ENCODE results near the gene TRNP1. TPM values are rescaled to one million over a fixed set of nuclear protein-coding genes. Genes with fewer than 3 reads are reported as not detected.

Gene TRNP1
- total RNA-seq, 6 experiments from 2014 or later = 2.0 to 24.8 (median 6.7) TPM

GRCh38 chr1:26965213-26965612, 28.3 kb upstream of the TRNP1 start:
- H3K4me1 ChIP-seq = peaks cover 0 to 13% (median 6%) of the 10 kb centered on the region in 4 donors
- no peaks in the 10 kb centered on the region for H3K36me3 ChIP-seq
- no peaks in the 10 kb centered on the region for H3K27me3 ChIP-seq
- intact Hi-C loops (cut with DNase I) = no loop called here
- DNase-seq (peak in 1 of 3 donors; percentile 31), ATAC-seq (no peak)
- no peak overlapping the region for H3K4me3 ChIP-seq
- WGBS (ENCODE audit: insufficient coverage, low coverage, low lambda C conversion rate, missing lambda C conversion rate) = 94% methylated on average over 5 of the region's 6 CpGs
- no peaks in the 10 kb centered on the region for H3K9me3 ChIP-seq
- TF ChIP-seq, protein P1, sequence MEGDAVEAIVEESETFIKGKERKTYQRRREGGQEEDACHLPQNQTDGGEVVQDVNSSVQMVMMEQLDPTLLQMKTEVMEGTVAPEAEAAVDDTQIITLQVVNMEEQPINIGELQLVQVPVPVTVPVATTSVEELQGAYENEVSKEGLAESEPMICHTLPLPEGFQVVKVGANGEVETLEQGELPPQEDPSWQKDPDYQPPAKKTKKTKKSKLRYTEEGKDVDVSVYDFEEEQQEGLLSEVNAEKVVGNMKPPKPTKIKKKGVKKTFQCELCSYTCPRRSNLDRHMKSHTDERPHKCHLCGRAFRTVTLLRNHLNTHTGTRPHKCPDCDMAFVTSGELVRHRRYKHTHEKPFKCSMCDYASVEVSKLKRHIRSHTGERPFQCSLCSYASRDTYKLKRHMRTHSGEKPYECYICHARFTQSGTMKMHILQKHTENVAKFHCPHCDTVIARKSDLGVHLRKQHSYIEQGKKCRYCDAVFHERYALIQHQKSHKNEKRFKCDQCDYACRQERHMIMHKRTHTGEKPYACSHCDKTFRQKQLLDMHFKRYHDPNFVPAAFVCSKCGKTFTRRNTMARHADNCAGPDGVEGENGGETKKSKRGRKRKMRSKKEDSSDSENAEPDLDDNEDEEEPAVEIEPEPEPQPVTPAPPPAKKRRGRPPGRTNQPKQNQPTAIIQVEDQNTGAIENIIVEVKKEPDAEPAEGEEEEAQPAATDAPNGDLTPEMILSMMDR (IDR thresholded peaks at IDR 0.05) = no peak
- TF ChIP-seq POLR2A (IDR thresholded peaks at IDR 0.05) = no peak
- H3K27ac ChIP-seq = no peak overlapping the region

DNA sequence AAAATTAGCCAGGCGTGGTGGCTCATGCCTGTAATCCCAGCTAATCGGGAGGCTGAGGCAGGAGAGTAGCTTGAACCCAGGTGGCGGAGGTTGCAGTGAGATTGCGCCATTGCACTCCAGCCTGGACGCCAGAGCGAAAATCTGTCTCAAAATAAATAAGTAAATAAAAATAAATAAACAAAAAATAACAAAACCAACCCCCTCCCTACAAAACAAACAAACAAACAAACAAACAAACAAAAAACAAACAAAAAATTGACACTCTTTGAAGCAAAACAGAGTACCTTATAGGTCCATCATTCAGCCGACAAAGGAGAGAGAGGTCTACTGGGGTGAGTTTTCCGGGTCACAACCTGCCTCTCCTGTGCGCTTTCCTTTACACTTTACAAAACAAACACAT, 27.9 kb upstream of the TRNP1 start:
- 86% methylated on average over 8 of the region's 9 CpGs for WGBS (ENCODE audit: insufficient coverage, low coverage, low lambda C conversion rate, missing lambda C conversion rate)
- DNase-seq (no peak), ATAC-seq (no peak)
- Histone ChIP-seq H3K4me1 (peaks cover 0 to 13% (median 6%) of the 10 kb centered on the region in 4 donors), H3K4me3 (no peak overlapping the region), H3K9me3 (no peaks in the 10 kb centered on the region), H3K27ac (no peak overlapping the region), H3K36me3 (no peaks in the 10 kb centered on the region), H3K27me3 (no peaks in the 10 kb centered on the region)
- no peak for TF ChIP-seq POLR2A (IDR thresholded peaks at IDR 0.05)
- TF ChIP-seq, protein P1 (IDR thresholded peaks at IDR 0.05) = no peak
- intact Hi-C loops (cut with DNase I) = no loop called here

- intact Hi-C loops (cut with DNase I) = no loop called here
These were observed 22.7 kb upstream of the TRNP1 start for GRCh38 chr1:26970810-26971209.

DNA sequence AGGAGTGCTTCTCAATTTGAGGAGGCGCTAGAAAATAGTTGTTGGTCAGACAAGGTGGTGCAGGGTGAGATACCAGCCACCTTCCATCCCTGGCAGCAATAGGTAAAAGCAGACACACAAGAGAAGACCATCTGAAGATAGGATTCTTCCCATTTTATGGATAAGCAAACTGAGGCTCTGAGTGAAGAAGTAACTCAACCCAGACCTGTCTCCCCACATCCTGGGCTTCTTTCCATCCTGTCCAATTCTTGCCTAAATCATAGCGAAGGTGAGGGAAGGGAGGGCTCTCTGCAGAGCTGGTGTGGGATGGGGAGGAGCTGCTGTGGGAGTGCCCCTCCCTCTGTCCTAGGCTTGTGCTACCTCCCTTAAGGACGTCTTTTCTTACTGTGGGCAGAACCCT, 21.9 kb upstream of the TRNP1 start:
- TF ChIP-seq, protein P1 (IDR thresholded peaks at IDR 0.05) = no peak
- no peak for TF ChIP-seq POLR2A (IDR thresholded peaks at IDR 0.05)
- no peaks in the 10 kb centered on the region for H3K9me3 ChIP-seq
- WGBS (ENCODE audit: insufficient coverage, low coverage, low lambda C conversion rate, missing lambda C conversion rate) = no CpG with 5 or more reads among the region's 3 CpGs
- ATAC-seq (no peak), DNase-seq (no peak)
- H3K4me3 ChIP-seq = no peak overlapping the region
- no peaks in the 10 kb centered on the region for H3K27me3 ChIP-seq
- intact Hi-C loops (cut with DNase I) = no loop called here
- H3K36me3 ChIP-seq = no peaks in the 10 kb centered on the region
- peaks cover 0 to 2% (median 0%) of the 10 kb centered on the region in 4 donors for H3K4me1 ChIP-seq
- H3K27ac ChIP-seq = no peak overlapping the region

More at GRCh38 chr1:26970810-26971209, 22.7 kb upstream of the TRNP1 start:
- TF ChIP-seq POLR2A (IDR thresholded peaks at IDR 0.05) = no peak
- TF ChIP-seq, protein P1 (IDR thresholded peaks at IDR 0.05) = no peak
- Histone ChIP-seq H3K4me3 (no peak overlapping the region), H3K27ac (no peak overlapping the region), H3K4me1 (peaks cover 0 to 2% (median 0%) of the 10 kb centered on the region in 4 donors), H3K9me3 (no peaks in the 10 kb centered on the region), H3K36me3 (no peaks in the 10 kb centered on the region), H3K27me3 (no peaks in the 10 kb centered on the region)
- DNase-seq (no peak), ATAC-seq (no peak)
- 33% methylated on average over 1 of the region's 7 CpGs for WGBS (ENCODE audit: insufficient coverage, low coverage, low lambda C conversion rate, missing lambda C conversion rate)

DNA sequence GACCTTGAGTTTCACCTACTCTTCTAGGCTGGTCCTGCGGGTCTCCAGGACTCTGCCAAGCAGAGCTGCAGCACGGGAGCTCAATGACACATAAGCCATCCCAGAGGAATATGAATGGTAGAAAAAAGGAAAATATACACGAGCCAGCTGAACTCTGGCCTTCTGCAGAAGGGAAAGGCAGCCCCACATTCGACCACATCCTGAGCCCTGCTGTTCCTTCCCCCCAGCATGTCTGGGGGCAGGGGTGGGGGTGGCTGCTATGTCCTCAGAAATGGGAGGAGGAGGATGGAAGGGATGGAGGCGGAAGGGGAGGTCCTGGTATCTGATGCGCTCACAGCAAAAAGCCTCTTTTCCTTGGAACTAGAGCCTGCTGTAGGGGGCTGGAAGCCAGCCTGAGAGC, 21.1 kb upstream of the TRNP1 start:
- no peak overlapping the region for H3K27ac ChIP-seq
- H3K36me3 ChIP-seq = no peaks in the 10 kb centered on the region
- H3K9me3 ChIP-seq = no peaks in the 10 kb centered on the region
- H3K4me3 ChIP-seq = no peak overlapping the region
- ATAC-seq = no peak
- no peak for TF ChIP-seq POLR2A (IDR thresholded peaks at IDR 0.05)
- TF ChIP-seq, protein P1 (IDR thresholded peaks at IDR 0.05) = no peak
- WGBS (ENCODE audit: insufficient coverage, low coverage, low lambda C conversion rate, missing lambda C conversion rate) = 47% methylated on average over 6 of the region's 6 CpGs
- no peak for DNase-seq
- no peaks in the 10 kb centered on the region for H3K27me3 ChIP-seq
- intact Hi-C loops (cut with DNase I) = no loop called here
- H3K4me1 ChIP-seq = no peaks in the 10 kb centered on the region

Data from right lobe of liver (tissue), 6 donors.